Mammary epithelial cell (primary cell): Measurements from ENCODE around the gene CUTA.

Experiments used
- EZH2 ChIP-seq: IDR thresholded peaks from 2 replicates; pipeline ENCODE4 v1.6.1; 2012; ENCODE audit warnings: low read length, inconsistent platforms, borderline replicate concordance
- TF ChIP-seq, protein P1 (sequence below), 2 donors: IDR thresholded peaks in 1 of 2; conservative IDR thresholded peaks in 1 of 2; 2 replicates each; pipeline ENCODE4 v1.5.1; 2011 to 2012; ENCODE audit warnings: inconsistent platforms in 2 of 2, low read length in 2 of 2, mild to moderate bottlenecking in 2 of 2, control low read depth in 1 of 2, low read depth in 1 of 2; ENCODE audit not compliant: insufficient read depth in 1 of 2; ENCODE audit errors: extremely low read depth in 1 of 2

DNA sequence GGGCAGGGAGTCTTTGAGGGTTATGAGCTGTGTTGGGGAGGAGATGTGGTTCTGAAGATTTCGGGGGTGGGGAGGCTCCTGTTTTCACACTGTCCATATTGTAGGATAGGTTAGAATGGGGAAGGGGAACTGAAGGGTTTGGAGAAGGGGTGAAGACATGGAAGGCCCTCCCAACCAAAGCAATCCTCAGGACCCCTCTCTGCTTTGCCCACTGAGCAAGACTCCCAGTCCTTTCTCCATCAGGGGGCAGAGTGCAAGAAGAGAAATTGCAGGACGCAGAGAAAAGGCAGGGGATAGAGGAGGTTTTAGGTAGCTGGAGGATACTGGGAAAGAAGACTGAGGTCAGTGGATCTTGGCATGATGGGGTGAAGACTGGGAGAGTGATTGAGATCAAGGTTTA is 5.9 kb upstream of the CUTA start:
- no peak for TF ChIP-seq EZH2
- TF ChIP-seq, protein P1, sequence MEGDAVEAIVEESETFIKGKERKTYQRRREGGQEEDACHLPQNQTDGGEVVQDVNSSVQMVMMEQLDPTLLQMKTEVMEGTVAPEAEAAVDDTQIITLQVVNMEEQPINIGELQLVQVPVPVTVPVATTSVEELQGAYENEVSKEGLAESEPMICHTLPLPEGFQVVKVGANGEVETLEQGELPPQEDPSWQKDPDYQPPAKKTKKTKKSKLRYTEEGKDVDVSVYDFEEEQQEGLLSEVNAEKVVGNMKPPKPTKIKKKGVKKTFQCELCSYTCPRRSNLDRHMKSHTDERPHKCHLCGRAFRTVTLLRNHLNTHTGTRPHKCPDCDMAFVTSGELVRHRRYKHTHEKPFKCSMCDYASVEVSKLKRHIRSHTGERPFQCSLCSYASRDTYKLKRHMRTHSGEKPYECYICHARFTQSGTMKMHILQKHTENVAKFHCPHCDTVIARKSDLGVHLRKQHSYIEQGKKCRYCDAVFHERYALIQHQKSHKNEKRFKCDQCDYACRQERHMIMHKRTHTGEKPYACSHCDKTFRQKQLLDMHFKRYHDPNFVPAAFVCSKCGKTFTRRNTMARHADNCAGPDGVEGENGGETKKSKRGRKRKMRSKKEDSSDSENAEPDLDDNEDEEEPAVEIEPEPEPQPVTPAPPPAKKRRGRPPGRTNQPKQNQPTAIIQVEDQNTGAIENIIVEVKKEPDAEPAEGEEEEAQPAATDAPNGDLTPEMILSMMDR (conservative IDR thresholded peaks at IDR 0.05 in 1 of 2, IDR thresholded peaks at IDR 0.05 in 1 of 2; ENCODE audit: extremely low read depth in 1 of 2, insufficient read depth in 1 of 2, low read depth in 1 of 2, low read length in 2 of 2): no peak
